Peyer's patch (tissue), 4 donors: ENCODE data around the gene ZNHIT2.

Experiments used
- CTCF ChIP-seq, 6 experiments: fragments of 450-650 bp in 4 of 6; fragments of 200-600 bp in 2 of 6; sonication (generic) in 1 of 6; IDR thresholded peaks; one replicate each; pipeline ENCODE4 v1.5.1; 2017 to 2019; ENCODE audit warnings: antibody characterized with exemption in 6 of 6, mild to moderate bottlenecking in 3 of 6, moderate library complexity in 1 of 6
- POLR2A ChIP-seq, 2 donors: fragments of 450-650 bp; IDR thresholded peaks; one replicate each; pipeline ENCODE4 v1.5.1; 2017; ENCODE audit warnings: antibody characterized with exemption in 2 of 2, mild to moderate bottlenecking in 2 of 2, moderate library complexity in 2 of 2

- no peak for TF ChIP-seq CTCF (IDR thresholded peaks at IDR 0.05)
- no peak for TF ChIP-seq POLR2A (IDR thresholded peaks at IDR 0.05)
Observed at GRCh38 chr11:65148657-65149056, 31.2 kb upstream of the ZNHIT2 start.
